Inflammatory macrophage treated with lipopolysaccharide for 1 hour (primary cell): ENCODE data around the gene LTBP1.

Experiments used
- DNase-seq, 2 donors: peaks; one replicate each; pipeline ENCODE4 v3.0.0-alpha.2; 2020 to 2022

LTBP1 gene

GRCh38 chr2:33275689-33276444 lies 329.1 kb downstream of the LTBP1 start:
- DNase-seq, result no peak

- no peak for DNase-seq
These were observed 330.3 kb downstream of the LTBP1 start for GRCh38 chr2:33277002-33277426.

GRCh38 chr2:33278245-33278943 lies 331.6 kb downstream of the LTBP1 start:
- DNase-seq, result no peak

- no peak for DNase-seq
These were observed 337.5 kb downstream of the LTBP1 start for GRCh38 chr2:33284287-33284686.

GRCh38 chr2:33287507-33288005 lies 340.8 kb downstream of the LTBP1 start:
- no peak for DNase-seq

- DNase-seq, result no peak
These were observed 341.3 kb downstream of the LTBP1 start for GRCh38 chr2:33288011-33288410.

GRCh38 chr2:33289961-33290360 lies 343.2 kb downstream of the LTBP1 start:
- no peak for DNase-seq

GRCh38 chr2:33291278-33292013 lies 344.7 kb downstream of the LTBP1 start:
- DNase-seq, result no peak

- DNase-seq, result no peak
These were observed 345.3 kb downstream of the LTBP1 start for GRCh38 chr2:33292063-33292462.

- no peak for DNase-seq
These were observed 346.3 kb downstream of the LTBP1 start for GRCh38 chr2:33292981-33293595.

- no peak for DNase-seq
These were observed 351.5 kb downstream of the LTBP1 start for GRCh38 chr2:33298233-33298632.

GRCh38 chr2:33301355-33301754 lies 354.6 kb downstream of the LTBP1 start:
- DNase-seq, result no peak

- DNase-seq, result no peak
These were observed 355.6 kb downstream of the LTBP1 start for GRCh38 chr2:33302348-33302747.

GRCh38 chr2:33304032-33304864 lies 357.5 kb downstream of the LTBP1 start:
- no peak for DNase-seq

- no peak for DNase-seq
These were observed 361.0 kb downstream of the LTBP1 start for GRCh38 chr2:33307659-33308270.

GRCh38 chr2:33312355-33312754 lies 365.6 kb downstream of the LTBP1 start:
- no peak for DNase-seq

GRCh38 chr2:33313039-33313438 lies 366.3 kb downstream of the LTBP1 start:
- no peak for DNase-seq

- no peak for DNase-seq
These were observed 367.8 kb downstream of the LTBP1 start for GRCh38 chr2:33314541-33314940.

GRCh38 chr2:33316328-33316727 lies 369.6 kb downstream of the LTBP1 start:
- no peak for DNase-seq

GRCh38 chr2:33317369-33318007 lies 370.7 kb downstream of the LTBP1 start:
- DNase-seq, result no peak

GRCh38 chr2:33318456-33318855 lies 371.7 kb downstream of the LTBP1 start:
- no peak for DNase-seq
